ENCODE data around the gene PRRT2. TPM values are rescaled to one million over a fixed set of nuclear protein-coding genes. Genes with fewer than 3 reads are reported as not detected.

The PRRT2 gene
- total and polyA plus RNA-seq, 8 donors = 0.35 to 3.2 (median 0.70) TPM

DNA sequence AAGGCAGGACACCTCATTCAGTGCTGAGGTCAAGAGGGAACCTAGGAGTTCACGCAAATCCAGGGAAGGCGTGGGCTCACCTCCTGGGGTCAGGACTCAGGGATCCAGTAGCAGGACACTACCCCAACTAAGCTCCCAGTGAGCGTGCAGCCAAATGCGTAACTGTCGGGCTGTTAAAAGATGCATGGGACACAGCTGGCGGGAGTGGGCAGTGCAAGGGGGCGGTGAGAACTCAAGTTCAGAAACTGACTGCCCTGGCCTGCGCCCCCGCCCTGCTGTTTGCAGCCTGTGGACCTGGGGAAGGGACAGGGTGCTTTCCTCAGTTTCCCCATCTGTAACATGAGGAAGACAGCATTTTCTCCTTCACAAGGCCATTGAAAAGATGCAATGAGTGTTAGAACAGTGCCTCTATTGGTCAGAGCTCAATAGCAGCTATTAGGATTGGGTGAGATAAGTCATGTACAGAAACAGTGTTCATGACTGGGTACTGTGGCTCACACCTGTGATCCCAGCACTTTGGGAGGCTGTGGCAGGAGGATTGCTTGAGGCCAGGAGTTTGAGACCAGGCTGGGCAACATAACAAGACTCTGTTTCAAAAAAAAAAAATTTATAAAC is 30.8 kb downstream of the PRRT2 start:
- intact Hi-C loops (cut with DNase I) = loop anchor here in 1 of 3 donors (10.0 kb wide), 1 partner anchor 148 kb away; no protein-coding TSS in a partner anchor
- no peak overlapping the region for H3K4me3 ChIP-seq
- TF ChIP-seq, protein P1, sequence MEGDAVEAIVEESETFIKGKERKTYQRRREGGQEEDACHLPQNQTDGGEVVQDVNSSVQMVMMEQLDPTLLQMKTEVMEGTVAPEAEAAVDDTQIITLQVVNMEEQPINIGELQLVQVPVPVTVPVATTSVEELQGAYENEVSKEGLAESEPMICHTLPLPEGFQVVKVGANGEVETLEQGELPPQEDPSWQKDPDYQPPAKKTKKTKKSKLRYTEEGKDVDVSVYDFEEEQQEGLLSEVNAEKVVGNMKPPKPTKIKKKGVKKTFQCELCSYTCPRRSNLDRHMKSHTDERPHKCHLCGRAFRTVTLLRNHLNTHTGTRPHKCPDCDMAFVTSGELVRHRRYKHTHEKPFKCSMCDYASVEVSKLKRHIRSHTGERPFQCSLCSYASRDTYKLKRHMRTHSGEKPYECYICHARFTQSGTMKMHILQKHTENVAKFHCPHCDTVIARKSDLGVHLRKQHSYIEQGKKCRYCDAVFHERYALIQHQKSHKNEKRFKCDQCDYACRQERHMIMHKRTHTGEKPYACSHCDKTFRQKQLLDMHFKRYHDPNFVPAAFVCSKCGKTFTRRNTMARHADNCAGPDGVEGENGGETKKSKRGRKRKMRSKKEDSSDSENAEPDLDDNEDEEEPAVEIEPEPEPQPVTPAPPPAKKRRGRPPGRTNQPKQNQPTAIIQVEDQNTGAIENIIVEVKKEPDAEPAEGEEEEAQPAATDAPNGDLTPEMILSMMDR (IDR thresholded peaks at IDR 0.05) = no peak
- 96 to 97% methylated on average over 9 of the region's 9 CpGs for WGBS, 2 donors
- no peaks in the 10 kb centered on the region for H3K9me3 ChIP-seq
- H3K27ac ChIP-seq = no peak overlapping the region
- FAIRE-seq (no peak), DNase-seq (no peak), ATAC-seq (no peak)
- H3K27me3 ChIP-seq = no peaks in the 10 kb centered on the region
- H3K36me3 ChIP-seq = peaks cover 0 to 65% (median 29%) of the 10 kb centered on the region in 3 donors
- no peaks in the 10 kb centered on the region for H3K4me1 ChIP-seq

DNA sequence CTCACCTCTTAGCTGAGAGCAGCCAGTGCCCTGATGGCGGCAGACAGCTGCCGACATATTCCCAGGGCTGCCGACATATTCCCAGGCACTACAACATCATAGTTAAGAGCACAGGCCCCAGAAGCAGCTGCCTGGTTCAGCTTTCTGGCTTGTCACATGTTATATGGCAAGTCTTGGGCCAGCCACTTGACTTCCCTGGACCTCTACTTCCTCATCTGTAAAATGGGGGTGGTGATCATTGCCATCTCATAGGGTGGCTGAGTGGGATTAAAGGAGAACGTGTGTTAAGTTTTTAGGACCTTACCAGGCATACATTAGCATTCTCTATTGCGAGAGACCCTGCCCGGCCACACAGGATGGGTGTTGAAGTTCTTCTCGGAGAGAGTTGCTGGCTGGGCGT is 31.9 kb downstream of the PRRT2 start:
- ATAC-seq = no peak
- Histone ChIP-seq H3K4me1 (no peaks in the 10 kb centered on the region), H3K27me3 (no peaks in the 10 kb centered on the region), H3K9me3 (no peaks in the 10 kb centered on the region), H3K36me3 (peaks cover 0 to 61% (median 28%) of the 10 kb centered on the region in 3 donors), H3K4me3 (no peak overlapping the region), H3K27ac (no peak overlapping the region)
- 90 to 94% methylated on average over 8 of the region's 8 CpGs for WGBS, 2 donors
- intact Hi-C loops (cut with DNase I) = loop anchor here in 1 of 3 donors (10.0 kb wide), 1 partner anchor 149 kb away; no protein-coding TSS in a partner anchor
- no peak for FAIRE-seq
- TF ChIP-seq, protein P1 (IDR thresholded peaks at IDR 0.05) = no peak
- DNase-seq = no peak

DNA sequence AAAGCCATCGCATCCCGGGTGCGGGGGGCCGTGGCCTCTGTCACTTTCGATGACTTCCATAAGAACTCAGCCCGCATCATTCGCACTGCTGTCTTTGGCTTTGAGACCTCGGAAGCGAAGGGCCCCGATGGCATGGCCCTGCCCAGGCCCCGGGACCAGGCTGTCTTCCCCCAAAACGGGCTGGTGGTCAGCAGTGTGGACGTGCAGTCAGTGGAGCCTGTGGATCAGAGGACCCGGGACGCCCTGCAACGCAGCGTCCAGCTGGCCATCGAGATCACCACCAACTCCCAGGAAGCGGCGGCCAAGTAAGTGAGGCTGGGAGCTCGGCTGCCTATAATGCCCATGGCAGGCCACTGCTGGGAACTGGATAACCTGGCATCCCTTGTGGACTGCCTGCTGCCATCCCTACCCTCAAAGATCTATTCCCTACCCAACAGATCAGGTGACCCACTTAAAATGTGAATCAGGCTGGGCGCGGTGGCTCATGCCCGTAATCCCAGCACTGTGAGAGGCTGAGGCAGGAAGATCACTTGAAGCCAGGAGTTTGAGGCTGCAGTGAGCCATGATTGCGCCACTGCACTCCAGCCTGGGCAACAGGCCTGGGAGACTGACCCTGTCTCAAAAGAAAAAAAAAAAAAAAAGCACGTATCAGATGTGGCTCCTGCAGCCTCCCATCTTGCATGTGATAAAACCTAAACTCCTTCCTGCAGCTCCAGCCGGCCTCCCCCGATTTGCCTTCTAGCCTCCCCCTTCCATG is 32.8 kb downstream of the PRRT2 start:
- intact Hi-C loops (cut with DNase I) = loop anchor here in 1 of 3 donors (10.0 kb wide), 1 partner anchor 150 kb away; no protein-coding TSS in a partner anchor
- no peak overlapping the region for H3K27ac ChIP-seq
- H3K4me1 ChIP-seq = no peaks in the 10 kb centered on the region
- H3K36me3 ChIP-seq = peaks cover 0 to 60% (median 28%) of the 10 kb centered on the region in 3 donors
- no peaks in the 10 kb centered on the region for H3K27me3 ChIP-seq
- no peaks in the 10 kb centered on the region for H3K9me3 ChIP-seq
- DNase-seq (no peak), FAIRE-seq (no peak), ATAC-seq (no peak)
- TF ChIP-seq, protein P1 (IDR thresholded peaks at IDR 0.05) = no peak
- no peak overlapping the region for H3K4me3 ChIP-seq
- 90 to 91% methylated on average over 27 to 28 of the region's 28 CpGs for WGBS, 2 donors

DNA sequence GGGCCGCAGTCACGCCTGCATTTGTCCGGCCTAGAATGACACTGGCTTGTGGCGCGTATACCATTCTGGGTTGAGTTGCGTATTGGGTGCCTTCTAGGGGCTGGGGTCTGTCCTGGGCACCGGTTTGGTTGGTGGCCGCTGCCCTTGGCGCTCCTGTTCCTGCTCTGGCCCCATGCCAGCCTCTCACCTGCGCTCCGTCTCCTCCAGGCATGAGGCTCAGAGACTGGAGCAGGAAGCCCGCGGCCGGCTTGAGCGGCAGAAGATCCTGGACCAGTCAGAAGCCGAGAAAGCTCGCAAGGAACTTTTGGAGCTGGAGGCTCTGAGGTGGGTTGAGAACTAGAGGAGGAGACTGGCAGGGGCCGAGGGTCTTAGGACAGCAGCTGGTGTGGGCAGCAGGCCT is 33.7 kb downstream of the PRRT2 start:
- TF ChIP-seq, protein P1 (IDR thresholded peaks at IDR 0.05) = no peak
- H3K27me3 ChIP-seq = no peaks in the 10 kb centered on the region
- ATAC-seq (no peak), DNase-seq (no peak), FAIRE-seq (no peak)
- no peak overlapping the region for H3K4me3 ChIP-seq
- peaks cover 0 to 51% (median 28%) of the 10 kb centered on the region in 3 donors for H3K36me3 ChIP-seq
- intact Hi-C loops (cut with DNase I) = loop anchor here in 1 of 3 donors (10.0 kb wide), 1 partner anchor 151 kb away; no protein-coding TSS in a partner anchor
- no peaks in the 10 kb centered on the region for H3K4me1 ChIP-seq
- H3K9me3 ChIP-seq = no peaks in the 10 kb centered on the region
- 90% methylated on average over 18 of the region's 18 CpGs for WGBS, 2 donors
- no peak overlapping the region for H3K27ac ChIP-seq

Data from pancreas (tissue), 10 donors.